ENCODE measurements around the gene SLC16A10. TPM values are rescaled to one million over a fixed set of nuclear protein-coding genes. Genes with fewer than 3 reads are reported as not detected.
"Not testable (repeated sequence)": the region's sequence is repeated elsewhere in the genome, so short reads cannot be mapped to it uniquely, and the experiment has no call there.

SLC16A10 gene
- total RNA-seq, 1 donor from 2014 or later: 0.20 TPM

DNA sequence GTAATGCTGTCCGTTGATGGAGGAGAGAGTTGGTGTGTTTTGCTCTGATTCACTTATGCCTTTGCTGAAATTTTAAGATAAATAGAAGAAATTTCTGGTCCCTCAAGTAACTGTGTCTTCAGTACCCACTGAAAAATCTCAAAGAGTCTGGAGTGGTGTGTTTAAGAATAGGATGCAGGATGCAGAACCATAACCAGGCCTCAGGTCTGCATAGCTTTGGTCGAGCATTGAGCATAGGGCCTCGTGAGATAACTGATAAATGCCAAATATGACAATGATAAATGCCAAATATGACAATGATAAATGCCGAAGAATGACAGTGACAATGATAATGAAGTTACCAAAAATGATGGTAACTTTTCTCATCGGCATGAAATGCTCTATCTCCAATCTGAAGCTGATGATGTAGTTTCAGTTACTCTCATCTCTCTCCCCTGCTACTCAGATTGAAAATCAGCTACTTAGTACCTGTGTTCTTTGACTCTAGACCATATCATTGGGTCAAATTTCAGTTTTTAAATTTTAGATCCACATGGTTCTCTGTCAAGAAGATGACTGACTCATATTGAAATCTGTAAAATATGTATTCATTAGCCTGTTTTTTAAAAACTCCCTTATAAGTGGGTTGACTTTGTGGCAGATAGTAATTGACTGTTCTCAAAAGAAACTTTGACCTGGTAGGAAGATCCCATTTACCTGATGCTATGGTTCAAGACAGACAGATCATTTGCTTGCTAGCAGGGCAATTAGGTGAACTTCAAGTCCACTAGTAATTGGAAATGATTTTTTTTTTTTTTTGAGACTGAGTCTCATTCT lies 96.6 kb downstream of the SLC16A10 start:
- no peak for DNase-seq (ENCODE audit: low read depth in 2 of 2)

GRCh38 chr6:111184827-111185532 lies 97.7 kb downstream of the SLC16A10 start:
- no peak for DNase-seq (ENCODE audit: low read depth in 2 of 2)

DNA sequence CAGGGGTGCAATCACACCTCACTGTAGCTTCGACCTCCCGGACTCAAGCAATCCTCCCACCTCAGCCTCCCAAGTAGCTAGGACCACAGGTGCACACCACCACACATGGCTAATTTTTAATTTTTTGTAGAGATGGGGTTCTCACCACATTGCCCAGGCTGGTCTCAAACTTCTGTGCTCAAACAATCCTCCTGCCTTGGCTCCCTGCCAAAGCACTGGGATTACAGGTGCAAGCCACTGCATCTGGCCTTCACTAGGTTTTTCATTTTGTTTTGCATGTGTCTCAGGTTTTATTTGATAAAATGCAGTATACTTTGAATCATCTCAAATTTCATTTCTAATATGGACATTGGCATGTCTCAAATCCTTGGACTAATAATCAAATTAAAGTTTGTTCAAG lies 98.7 kb downstream of the SLC16A10 start:
- no peak for DNase-seq (ENCODE audit: low read depth in 2 of 2)

GRCh38 chr6:111187874-111188273 lies 100.6 kb downstream of the SLC16A10 start:
- no peak for DNase-seq (ENCODE audit: low read depth in 2 of 2)

GRCh38 chr6:111189666-111190210 lies 102.4 kb downstream of the SLC16A10 start:
- DNase-seq (ENCODE audit: low read depth in 2 of 2): not testable (repeated sequence)

GRCh38 chr6:111190637-111191036 lies 103.3 kb downstream of the SLC16A10 start:
- DNase-seq (ENCODE audit: low read depth in 2 of 2): no peak

DNA sequence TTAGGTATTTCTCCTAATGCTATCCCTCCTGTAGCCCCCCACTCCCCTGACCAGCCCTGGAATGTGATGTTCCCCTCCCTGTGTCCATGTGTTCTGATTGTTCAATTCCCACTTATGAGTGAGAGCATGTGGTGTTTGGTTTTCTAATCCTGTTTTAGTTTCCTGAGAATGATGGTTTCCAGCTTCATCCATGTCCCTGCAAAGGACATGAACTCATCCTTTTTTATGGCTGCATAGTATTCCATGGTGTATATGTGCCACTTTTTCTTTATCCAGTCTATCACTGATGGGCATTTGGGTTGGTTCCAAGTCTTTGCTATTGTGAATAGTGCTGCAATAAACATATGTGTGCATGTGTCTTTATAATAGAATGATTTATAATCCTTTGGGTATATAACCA lies 103.8 kb downstream of the SLC16A10 start:
- DNase-seq (ENCODE audit: low read depth in 2 of 2): not testable (repeated sequence)

GRCh38 chr6:111192911-111193555 lies 105.7 kb downstream of the SLC16A10 start:
- no peak for DNase-seq (ENCODE audit: low read depth in 2 of 2)

GRCh38 chr6:111195656-111196055 lies 108.4 kb downstream of the SLC16A10 start:
- DNase-seq (ENCODE audit: low read depth in 2 of 2): no peak

GRCh38 chr6:111198841-111199240 lies 111.5 kb downstream of the SLC16A10 start:
- DNase-seq (ENCODE audit: low read depth in 2 of 2): no peak

DNA sequence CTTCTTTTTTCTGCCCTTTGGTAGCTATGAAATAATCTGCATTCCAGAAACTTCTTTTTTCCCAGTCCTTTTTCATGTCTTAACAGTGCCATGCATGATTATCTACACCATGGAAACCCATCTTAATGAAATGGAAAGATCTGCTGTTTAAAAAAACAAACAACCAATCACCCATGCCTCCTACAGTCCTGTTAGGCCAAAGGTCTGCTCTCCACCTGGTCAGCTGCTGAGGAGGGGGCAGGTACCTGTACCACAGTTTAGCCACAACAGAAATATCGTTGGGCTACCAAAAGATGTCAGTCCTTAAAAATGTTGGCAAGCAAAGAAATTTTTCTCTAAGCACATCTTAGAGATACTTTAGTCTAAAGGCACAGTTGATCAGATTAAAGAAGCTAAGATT lies 112.6 kb downstream of the SLC16A10 start:
- DNase-seq (ENCODE audit: low read depth in 2 of 2): no peak

DNA sequence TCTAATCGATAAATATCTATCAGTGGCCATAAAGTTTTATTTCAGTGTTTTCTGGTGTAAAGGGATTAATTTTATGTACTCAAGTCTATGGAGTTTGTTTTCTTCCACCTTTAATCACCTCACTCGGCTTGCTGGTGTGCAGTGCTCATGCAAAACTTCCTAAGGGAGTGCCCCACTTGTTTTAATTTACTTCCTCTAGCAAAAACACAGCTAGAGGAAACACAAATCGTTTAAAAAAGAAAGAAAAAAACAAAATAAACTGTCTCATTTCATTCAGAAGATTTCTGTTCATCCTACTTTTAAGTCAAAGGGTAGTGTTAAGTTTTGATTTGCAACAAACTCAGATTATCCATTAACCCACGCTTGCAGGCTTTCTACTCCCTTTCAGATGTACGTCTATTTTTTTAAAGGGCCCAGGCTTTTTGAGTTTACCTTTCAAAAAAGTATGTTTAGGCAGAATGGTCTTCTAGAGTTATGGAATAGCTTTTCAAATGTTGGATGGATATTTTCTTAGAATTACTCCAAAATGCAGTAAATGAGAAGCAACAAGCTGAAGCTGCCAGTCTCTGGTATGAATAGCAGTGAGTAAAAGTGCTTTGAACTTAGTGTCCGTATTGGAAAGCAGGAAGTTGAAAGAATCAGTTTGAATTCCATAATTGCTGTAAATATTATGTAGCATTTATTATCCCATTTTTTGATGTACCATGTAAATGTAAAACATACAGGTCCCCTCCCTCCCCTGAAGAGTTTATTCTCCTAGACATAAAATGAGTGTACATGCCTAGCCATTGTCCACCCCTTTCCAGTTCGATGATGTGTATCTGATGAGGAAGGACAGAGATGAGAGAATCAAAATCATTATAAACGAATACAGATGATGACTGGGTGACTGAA lies 113.3 kb downstream of the SLC16A10 start:
- no peak for DNase-seq (ENCODE audit: low read depth in 2 of 2)

- no peak for DNase-seq (ENCODE audit: low read depth in 2 of 2)
Measured at GRCh38 chr6:111201244-111201554, 113.9 kb downstream of the SLC16A10 start.

DNA sequence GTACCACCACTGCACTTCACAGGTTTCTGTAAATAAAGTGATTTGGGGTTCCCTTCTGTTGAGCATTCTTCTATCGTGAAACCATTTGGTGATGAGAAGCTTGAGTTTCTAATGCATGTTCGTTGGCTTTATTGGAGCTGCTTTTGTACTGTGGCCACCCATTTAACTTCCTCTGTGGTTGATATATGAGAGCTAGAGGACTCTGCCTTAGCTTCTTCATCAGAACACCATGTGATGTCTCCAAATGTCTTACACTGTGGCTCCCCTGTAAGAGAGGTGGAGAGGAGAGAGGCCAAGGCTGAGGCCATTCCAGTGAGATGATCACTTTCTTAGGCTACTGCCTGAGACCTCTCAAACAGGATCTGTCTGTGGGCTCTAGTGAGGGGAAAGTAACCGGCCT lies 114.5 kb downstream of the SLC16A10 start:
- no peak for DNase-seq (ENCODE audit: low read depth in 2 of 2)

- DNase-seq (ENCODE audit: low read depth in 2 of 2): not testable (repeated sequence)
Measured at GRCh38 chr6:111203539-111203938, 116.2 kb downstream of the SLC16A10 start.

DNA sequence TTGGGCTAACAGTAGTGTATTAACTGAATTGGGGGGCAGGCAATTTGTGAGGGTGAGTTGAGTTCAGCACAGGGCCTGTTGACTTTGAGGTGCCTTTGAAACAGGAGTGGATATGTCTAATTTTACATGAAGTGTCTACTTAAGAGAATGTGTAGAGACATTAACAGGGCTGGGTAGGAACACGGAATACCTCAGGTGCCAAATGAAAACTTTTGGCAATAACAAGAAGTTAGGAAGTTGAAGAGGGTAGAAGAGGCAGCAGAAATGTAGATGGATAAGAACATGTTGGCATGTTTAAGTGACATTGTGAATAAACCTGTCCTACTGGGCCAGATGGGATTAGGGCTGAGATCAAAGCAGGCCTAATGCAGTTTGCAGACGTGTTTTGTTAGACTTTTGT lies 117.0 kb downstream of the SLC16A10 start:
- no peak for DNase-seq (ENCODE audit: low read depth in 2 of 2)

- DNase-seq (ENCODE audit: low read depth in 2 of 2): no peak
Measured at GRCh38 chr6:111204881-111205280, 117.6 kb downstream of the SLC16A10 start.

DNA sequence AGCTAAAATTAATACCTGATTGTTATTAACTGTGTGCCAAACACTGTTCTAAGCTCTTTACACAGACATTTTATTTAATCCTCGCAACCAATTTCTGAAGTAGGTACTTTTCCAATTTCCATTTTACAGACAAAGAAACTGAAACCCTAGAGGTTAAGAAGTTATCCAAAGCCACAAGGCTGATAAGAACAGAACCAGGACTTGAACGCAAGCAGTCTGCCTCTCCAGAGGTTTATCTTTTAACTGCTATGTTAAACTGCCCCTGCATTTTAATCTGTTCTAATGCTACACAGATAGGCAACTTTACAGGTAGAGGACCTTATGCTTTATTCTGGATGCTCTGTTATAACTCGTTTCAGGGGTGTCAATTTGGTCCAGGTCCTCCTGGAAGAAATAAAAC lies 118.2 kb downstream of the SLC16A10 start:
- DNase-seq (ENCODE audit: low read depth in 2 of 2): no peak

GRCh38 chr6:111207141-111207858 lies 120.0 kb downstream of the SLC16A10 start:
- no peak for DNase-seq (ENCODE audit: low read depth in 2 of 2)

- no peak for DNase-seq (ENCODE audit: low read depth in 2 of 2)
Measured at GRCh38 chr6:111208933-111209332, 121.6 kb downstream of the SLC16A10 start.
